BJ (cell line): ENCODE data around the gene ODAD3. TPM values are rescaled to one million over a fixed set of nuclear protein-coding genes. Genes with fewer than 3 reads are reported as not detected.

ENCODE experiments used
- CTCF ChIA-PET: fragments of 350-600 bp; formaldehyde crosslinking; extraction: SDS; loops from one replicate; lab custom pipeline; 2021; ENCODE audit warnings: antibody characterized with exemption, inconsistent platforms; lab: Yijun Ruan, JAX
- POLR2A ChIA-PET: fragments of 300-600 bp; sonication (Branson Sonifier 250); formaldehyde crosslinking; extraction: SDS; loops from one replicate; lab custom pipeline; 2021; ENCODE audit warnings: antibody characterized with exemption; lab: Charles Lee
- DNase-seq: peaks from one replicate; pipeline ENCODE4 v3.0.0-alpha.2; 2011; ENCODE audit warnings: low read depth
- H3K27me3 ChIP-seq: 2 replicates; pipeline ENCODE4 v1.6.0; 2011; ENCODE audit warnings: low read length; ENCODE audit not compliant: control insufficient read depth, insufficient read depth
- H3K36me3 ChIP-seq: 2 replicates; pipeline ENCODE4 v1.5.1; 2011; ENCODE audit warnings: low read length; ENCODE audit not compliant: control insufficient read depth, insufficient read depth
- H3K4me3 ChIP-seq: 2 replicates; pipeline ENCODE4 v1.5.1; 2011; ENCODE audit warnings: low read depth, mild to moderate bottlenecking, control low read depth, low read length
- polyA minus RNA-seq: library from RNA; depleted of rRNA, polyadenylated mRNA; stranded (reverse); fragments of >200 nt; gene quantifications from 2 replicates; pipeline ENCODE4 v1.2.3, GENCODE V29; 2011; rRNA and poly(A)+ RNA removed
- polyA plus RNA-seq: library from polyadenylated mRNA; depleted of rRNA; stranded (reverse); fragments of >200 nt; gene quantifications from 2 replicates; pipeline ENCODE4 v1.2.3, GENCODE V29; 2011; rRNA removed
- TF ChIP-seq, protein P1 (sequence below): IDR thresholded peaks from 2 replicates; pipeline ENCODE4 v1.5.1; 2011; ENCODE audit warnings: low read depth, mild to moderate bottlenecking, control low read depth, inconsistent platforms, low read length, moderate library complexity; ENCODE audit not compliant: insufficient read depth

Gene ODAD3
- polyA plus RNA-seq = 0.16 and 0.38 TPM in 2 replicates
- polyA minus RNA-seq = not detected in 2 replicates

DNA sequence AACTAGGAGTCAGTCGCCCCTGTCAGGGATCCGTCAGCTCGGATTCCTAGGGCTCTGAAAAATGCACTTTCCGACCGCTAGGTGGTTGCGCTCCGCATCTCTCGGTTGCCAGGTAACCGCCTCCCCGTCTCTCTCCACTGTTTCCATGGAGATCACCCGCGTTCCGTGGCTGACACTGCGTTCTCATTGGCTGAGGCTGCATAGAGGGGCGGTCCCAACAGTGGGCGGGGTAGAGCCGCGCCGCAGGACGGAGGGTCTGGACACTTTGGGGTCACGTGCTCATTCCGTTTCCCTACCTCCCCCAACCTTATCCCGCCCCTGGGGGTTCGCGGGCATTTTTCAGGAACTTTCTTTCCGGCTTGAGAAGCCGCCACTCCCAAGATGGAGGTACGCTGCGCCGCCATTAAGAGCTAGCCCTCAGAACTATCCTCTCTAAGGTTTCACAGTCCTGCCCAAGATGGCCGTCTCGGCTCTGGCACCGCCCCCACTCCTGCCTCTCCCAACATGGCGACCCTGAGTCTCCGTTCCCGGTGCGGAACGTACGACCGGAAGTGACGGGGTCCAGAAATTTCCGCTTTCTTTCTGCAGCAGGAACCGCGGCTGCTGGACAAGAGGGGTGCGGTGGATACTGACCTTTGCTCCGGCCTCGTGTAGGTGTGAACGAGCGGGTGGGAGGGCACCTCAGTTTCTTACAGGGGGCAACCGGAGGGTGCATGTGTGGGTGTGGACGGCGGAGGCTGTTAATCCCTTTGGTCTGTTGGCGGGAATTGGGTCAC lies at the start of gene ODAD3, which contains the start of gene PRKCSH:
Gene ODAD3 (minus strand): TSS at position 65 of the 776 bp plus-strand sequence. CDS start 105 bp downstream, outside the sequence.
Gene PRKCSH (plus strand): TSS at position 579 of the 776 bp plus-strand sequence. CDS start 483 bp downstream, outside the sequence.
- TF ChIP-seq, protein P1, sequence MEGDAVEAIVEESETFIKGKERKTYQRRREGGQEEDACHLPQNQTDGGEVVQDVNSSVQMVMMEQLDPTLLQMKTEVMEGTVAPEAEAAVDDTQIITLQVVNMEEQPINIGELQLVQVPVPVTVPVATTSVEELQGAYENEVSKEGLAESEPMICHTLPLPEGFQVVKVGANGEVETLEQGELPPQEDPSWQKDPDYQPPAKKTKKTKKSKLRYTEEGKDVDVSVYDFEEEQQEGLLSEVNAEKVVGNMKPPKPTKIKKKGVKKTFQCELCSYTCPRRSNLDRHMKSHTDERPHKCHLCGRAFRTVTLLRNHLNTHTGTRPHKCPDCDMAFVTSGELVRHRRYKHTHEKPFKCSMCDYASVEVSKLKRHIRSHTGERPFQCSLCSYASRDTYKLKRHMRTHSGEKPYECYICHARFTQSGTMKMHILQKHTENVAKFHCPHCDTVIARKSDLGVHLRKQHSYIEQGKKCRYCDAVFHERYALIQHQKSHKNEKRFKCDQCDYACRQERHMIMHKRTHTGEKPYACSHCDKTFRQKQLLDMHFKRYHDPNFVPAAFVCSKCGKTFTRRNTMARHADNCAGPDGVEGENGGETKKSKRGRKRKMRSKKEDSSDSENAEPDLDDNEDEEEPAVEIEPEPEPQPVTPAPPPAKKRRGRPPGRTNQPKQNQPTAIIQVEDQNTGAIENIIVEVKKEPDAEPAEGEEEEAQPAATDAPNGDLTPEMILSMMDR = peak; percentile 88
- CTCF ChIA-PET = interaction anchor here (0.6 to 3.4 kb wide), 17 partner anchors 9 to 407 kb away, joined by 3 to 34 read pairs (median 3); partner anchors contain the start of genes CCDC159, EPOR, RGL3 and SWSAP1
- Histone ChIP-seq H3K4me3 (peak within 1 kb of the TSS; percentile 76), H3K36me3 (peaks cover 10% of the 10 kb centered on the region), H3K27me3 (no peaks in the 10 kb centered on the region)
- POLR2A ChIA-PET = no interaction called here
- DNase-seq = peak; percentile 100

DNA sequence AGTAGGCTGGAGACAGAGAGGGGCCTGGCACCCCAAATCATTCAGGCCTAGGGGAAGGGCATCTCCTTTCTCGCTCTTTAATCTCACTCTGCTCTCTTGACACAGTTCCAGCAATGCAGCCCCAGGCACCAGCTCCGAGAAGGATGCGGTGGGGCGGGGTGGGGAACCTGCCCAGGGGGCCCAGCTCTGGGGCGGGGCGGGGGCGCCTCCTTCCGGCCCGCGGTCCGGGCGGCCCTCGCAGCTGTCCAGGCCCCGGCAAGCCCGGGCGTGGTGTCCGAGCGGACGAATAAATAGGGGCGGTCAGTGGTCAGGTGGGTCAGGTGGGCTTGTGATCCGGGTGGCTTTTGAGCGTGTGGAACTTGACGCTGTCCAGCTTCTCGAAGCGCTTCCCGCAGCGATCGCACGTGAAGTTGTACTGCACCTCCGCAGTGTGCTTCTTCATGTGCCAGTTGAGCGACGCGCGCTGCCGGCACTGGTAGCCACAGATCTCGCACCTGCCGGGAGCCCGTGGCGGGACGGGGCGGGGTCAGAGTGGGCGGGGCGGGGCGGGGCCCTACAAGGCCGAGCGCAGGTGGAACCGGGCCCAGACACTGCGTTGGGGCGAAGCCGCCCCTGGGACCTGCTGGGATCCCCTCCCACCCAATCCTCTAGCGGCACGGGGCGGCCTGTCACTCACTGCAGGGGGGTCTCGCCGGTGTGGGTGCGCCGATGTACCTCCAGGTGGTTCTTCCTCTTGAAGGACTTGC lies 48.6 kb upstream of the ODAD3 start:
- ChIA-PET POLR2A (no interaction called here), CTCF (interaction anchor here (0.8 to 3.6 kb wide), 32 partner anchors 11 to 358 kb away, joined by 3 to 28 read pairs (median 7); partner anchors contain the start of genes CCDC159, EPOR, RAB3D and SWSAP1)
- no peak for DNase-seq
- TF ChIP-seq, protein P1 = no peak
- no peak overlapping the region for H3K4me3 ChIP-seq
- no peaks in the 10 kb centered on the region; the same call in 1 of the 2 replicates for H3K36me3 ChIP-seq
- H3K27me3 ChIP-seq = peaks cover 16% of the 10 kb centered on the region

DNA sequence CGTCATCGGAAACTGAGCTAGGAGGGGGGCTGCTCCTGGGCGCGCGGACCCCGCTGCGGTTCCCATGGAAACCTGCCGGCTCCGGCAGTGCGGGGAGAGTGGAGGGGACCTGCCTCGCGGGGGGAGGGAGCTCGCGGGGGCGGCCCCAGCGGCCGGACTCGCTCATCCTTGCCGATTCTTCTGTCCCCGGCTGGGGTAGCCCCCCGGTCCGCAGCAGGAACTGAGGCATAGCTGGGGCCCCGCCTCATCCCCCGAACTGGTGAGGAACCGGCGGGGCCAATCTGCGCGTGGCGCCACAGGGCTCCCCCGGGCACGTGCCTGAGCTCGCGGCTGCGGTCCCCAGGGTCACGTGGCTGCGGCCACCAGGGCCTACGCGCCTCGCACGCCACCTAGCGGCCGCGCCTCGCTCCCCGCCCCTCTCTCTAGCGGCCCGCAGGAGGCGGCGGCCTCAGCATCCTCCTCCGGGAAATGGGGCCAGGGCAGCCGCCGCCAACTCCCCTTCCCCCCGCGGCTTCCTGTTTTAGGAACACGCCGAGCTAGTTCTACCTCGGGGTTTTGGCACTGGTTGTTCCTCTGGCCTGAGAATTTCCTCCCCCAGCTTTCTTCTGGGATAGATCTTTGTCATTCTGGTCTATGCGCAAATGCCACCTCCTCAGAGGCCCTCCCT lies 47.6 kb upstream of the ODAD3 start:
- ChIA-PET CTCF (interaction anchor here (0.6 to 3.6 kb wide), 57 partner anchors 9 to 357 kb away, joined by 3 to 28 read pairs (median 5); partner anchors contain the start of genes CCDC159, DOCK6, ECSIT and EPOR), POLR2A (no interaction called here)
- no peak for DNase-seq
- TF ChIP-seq, protein P1 = peak; percentile 74
- H3K27me3 ChIP-seq = peaks cover 16% of the 10 kb centered on the region
- H3K36me3 ChIP-seq = no peaks in the 10 kb centered on the region; the same call in 1 of the 2 replicates
- H3K4me3 ChIP-seq = peak overlapping the region; percentile 50

DNA sequence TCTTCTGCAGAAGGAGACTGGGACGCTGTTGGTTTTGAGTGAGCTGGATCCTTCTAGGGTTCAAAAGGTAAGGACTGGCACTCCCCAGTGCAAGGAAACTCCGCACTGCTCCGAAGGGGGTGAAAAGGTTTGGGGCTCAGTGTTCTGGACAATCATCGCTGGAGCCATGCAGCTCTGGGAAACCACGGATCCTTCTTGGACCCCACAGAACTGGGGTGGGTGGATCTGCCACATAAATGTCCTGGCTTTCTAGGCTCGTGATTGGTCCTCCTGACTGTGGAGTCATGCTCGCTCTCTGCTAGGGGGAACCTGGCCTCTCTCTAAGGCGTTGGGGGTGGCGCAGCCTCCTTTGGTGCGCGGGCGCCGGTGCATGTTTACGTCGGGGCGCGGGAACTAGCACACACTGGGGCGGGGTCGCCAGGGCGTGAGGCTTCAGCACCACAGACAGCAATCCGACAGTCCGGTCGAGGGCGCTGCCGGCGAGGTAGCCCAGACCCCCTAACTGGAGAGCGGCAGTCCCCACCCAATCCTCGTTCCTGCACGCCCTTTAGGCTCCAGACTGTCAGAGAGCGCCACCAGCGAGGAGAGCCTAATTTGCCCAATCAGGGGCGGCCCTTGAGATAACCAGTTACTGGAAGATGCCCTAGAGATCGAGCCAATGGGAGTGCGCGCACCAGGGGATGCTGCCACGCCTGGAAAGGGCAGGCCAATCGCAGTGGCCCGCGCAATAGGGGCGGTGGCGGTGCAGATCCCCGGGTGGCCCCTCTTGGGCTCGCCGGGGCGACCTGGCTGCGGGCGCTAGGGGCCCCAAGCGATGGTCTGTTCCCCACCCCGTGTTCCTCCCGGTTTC lies 46.8 kb upstream of the ODAD3 start:
- Histone ChIP-seq H3K36me3 (no peaks in the 10 kb centered on the region; the same call in 1 of the 2 replicates), H3K4me3 (peak overlapping the region; percentile 50), H3K27me3 (peaks cover 16% of the 10 kb centered on the region)
- peak; percentile 22 for DNase-seq
- CTCF ChIA-PET = interaction anchor here (0.6 to 3.6 kb wide), 56 partner anchors 8 to 356 kb away, joined by 3 to 28 read pairs (median 4); partner anchors contain the start of genes CCDC159, DOCK6, ECSIT and EPOR
- TF ChIP-seq, protein P1 = no peak
- POLR2A ChIA-PET = no interaction called here
